ENCODE data around the gene SLC22A23.

SLC22A23 gene

GRCh38 chr6:3422435-3423070 is 34.3 kb downstream of the SLC22A23 start:
- H3K27me3 ChIP-seq (replicated peaks; ENCODE audit: insufficient read depth, low read length) = no peaks in the 10 kb centered on the region
- no peaks in the 10 kb centered on the region for H4K20me1 ChIP-seq (ENCODE audit: insufficient read depth, low read length)
- no peak overlapping the region for H3K27ac ChIP-seq (ENCODE audit: low read length)
- H3K4me2 ChIP-seq (ENCODE audit: low read depth, low read length) = no peak overlapping the region
- TF ChIP-seq EZH2 (optimal IDR thresholded peaks at IDR 0.05; ENCODE audit: low read depth, low read length) (no peak), EZH2phosphoT487 (IDR thresholded peaks at IDR 0.05; ENCODE audit: low read length) (no peak), CTCF (IDR thresholded peaks at IDR 0.05; ENCODE audit: low read length) (no peak)
- no peak overlapping the region for H3K9ac ChIP-seq (ENCODE audit: low read length)
- no peak overlapping the region for H2AFZ ChIP-seq (ENCODE audit: low read length)
- H3K9me3 ChIP-seq (replicated peaks; ENCODE audit: insufficient read depth, low read length) = no peaks in the 10 kb centered on the region
- H3K4me1 ChIP-seq (ENCODE audit: low read length) = no peaks in the 10 kb centered on the region
- H3K79me2 ChIP-seq (ENCODE audit: low read length) = no peaks in the 10 kb centered on the region
- no peaks in the 10 kb centered on the region for H3F3A ChIP-seq (ENCODE audit: insufficient read depth, low read length)
- no peak for DNase-seq
- no peaks in the 10 kb centered on the region for H3K36me3 ChIP-seq (replicated peaks; ENCODE audit: insufficient read depth, low read length)
- H3K4me3 ChIP-seq (ENCODE audit: low read length) = no peak overlapping the region
- H3K9me2 ChIP-seq (replicated peaks; ENCODE audit: insufficient read depth, low read length) = no peaks in the 10 kb centered on the region

- H3K9me2 ChIP-seq (replicated peaks; ENCODE audit: insufficient read depth, low read length) = no peaks in the 10 kb centered on the region
- H4K20me1 ChIP-seq (ENCODE audit: insufficient read depth, low read length) = no peaks in the 10 kb centered on the region
- H3F3A ChIP-seq (ENCODE audit: insufficient read depth, low read length) = no peaks in the 10 kb centered on the region
- H3K4me3 ChIP-seq (ENCODE audit: low read length) = no peak overlapping the region
- TF ChIP-seq EZH2 (optimal IDR thresholded peaks at IDR 0.05; ENCODE audit: low read depth, low read length) = no peak
- TF ChIP-seq EZH2phosphoT487 (IDR thresholded peaks at IDR 0.05; ENCODE audit: low read length) = no peak
- no peak for TF ChIP-seq CTCF (IDR thresholded peaks at IDR 0.05; ENCODE audit: low read length)
- no peak overlapping the region for H3K9ac ChIP-seq (ENCODE audit: low read length)
- no peaks in the 10 kb centered on the region for H3K9me3 ChIP-seq (replicated peaks; ENCODE audit: insufficient read depth, low read length)
- H3K27ac ChIP-seq (ENCODE audit: low read length) = no peak overlapping the region
- H2AFZ ChIP-seq (ENCODE audit: low read length) = no peak overlapping the region
- H3K36me3 ChIP-seq (replicated peaks; ENCODE audit: insufficient read depth, low read length) = no peaks in the 10 kb centered on the region
- H3K79me2 ChIP-seq (ENCODE audit: low read length) = no peaks in the 10 kb centered on the region
- DNase-seq = no peak
- H3K4me2 ChIP-seq (ENCODE audit: low read depth, low read length) = no peak overlapping the region
- no peaks in the 10 kb centered on the region for H3K27me3 ChIP-seq (replicated peaks; ENCODE audit: insufficient read depth, low read length)
- H3K4me1 ChIP-seq (ENCODE audit: low read length) = no peaks in the 10 kb centered on the region
Measured at GRCh38 chr6:3421791-3422434, 34.9 kb downstream of the SLC22A23 start.

GRCh38 chr6:3421143-3421542 is 35.7 kb downstream of the SLC22A23 start:
- Histone ChIP-seq H3K9ac (ENCODE audit: low read length) (no peak overlapping the region), H3K9me3 (replicated peaks; ENCODE audit: insufficient read depth, low read length) (no peaks in the 10 kb centered on the region), H3K36me3 (replicated peaks; ENCODE audit: insufficient read depth, low read length) (no peaks in the 10 kb centered on the region), H3K9me2 (replicated peaks; ENCODE audit: insufficient read depth, low read length) (no peaks in the 10 kb centered on the region), H3K27ac (ENCODE audit: low read length) (no peak overlapping the region), H2AFZ (ENCODE audit: low read length) (no peak overlapping the region), H3K79me2 (ENCODE audit: low read length) (no peaks in the 10 kb centered on the region), H4K20me1 (ENCODE audit: insufficient read depth, low read length) (no peaks in the 10 kb centered on the region), H3K4me2 (ENCODE audit: low read depth, low read length) (no peak overlapping the region), H3K4me1 (ENCODE audit: low read length) (no peaks in the 10 kb centered on the region), H3K4me3 (ENCODE audit: low read length) (no peak overlapping the region), H3F3A (ENCODE audit: insufficient read depth, low read length) (no peaks in the 10 kb centered on the region), H3K27me3 (replicated peaks; ENCODE audit: insufficient read depth, low read length) (no peaks in the 10 kb centered on the region)
- TF ChIP-seq EZH2phosphoT487 (IDR thresholded peaks at IDR 0.05; ENCODE audit: low read length) = no peak
- TF ChIP-seq CTCF (IDR thresholded peaks at IDR 0.05; ENCODE audit: low read length) = no peak
- no peak for TF ChIP-seq EZH2 (optimal IDR thresholded peaks at IDR 0.05; ENCODE audit: low read depth, low read length)
- no peak for DNase-seq

Data from MM.1S (cell line).